ENCODE measurements around the gene COL8A2. TPM values are rescaled to one million over a fixed set of nuclear protein-coding genes. Genes with fewer than 3 reads are reported as not detected.

The COL8A2 gene
- total RNA-seq, 2 donors from 2014 or later = 7.9 to 10.7 TPM

GRCh38 chr1:36091698-36092097 is 33.3 kb downstream of the COL8A2 start:
- Histone ChIP-seq H3K36me3 (peaks cover 4 to 22% of the 10 kb centered on the region in 2 donors), H3K4me3 (no peak overlapping the region), H3K27ac (no peak overlapping the region), H3K27me3 (replicated peaks; ENCODE audit: insufficient read depth) (no peaks in the 10 kb centered on the region), H3K4me1 (replicated peaks) (peaks cover 8% of the 10 kb centered on the region), H3K9me3 (no peaks in the 10 kb centered on the region)
- TF ChIP-seq POLR2AphosphoS5 (IDR thresholded peaks at IDR 0.05) = no peak
- no peak for TF ChIP-seq POLR2A (IDR thresholded peaks at IDR 0.05)
- TF ChIP-seq CTCF (IDR thresholded peaks at IDR 0.05) = no peak
- DNase-seq (ENCODE audit: low spot score) = no peak
- WGBS = 89% methylated on average over 12 of the region's 13 CpGs
- intact Hi-C loops (cut with DNase I) = no loop called here

- Histone ChIP-seq H3K4me1 (replicated peaks) (peaks cover 8% of the 10 kb centered on the region), H3K9me3 (no peaks in the 10 kb centered on the region), H3K27ac (no peak overlapping the region), H3K36me3 (peaks cover 4 to 22% of the 10 kb centered on the region in 2 donors), H3K4me3 (no peak overlapping the region), H3K27me3 (replicated peaks; ENCODE audit: insufficient read depth) (no peaks in the 10 kb centered on the region)
- TF ChIP-seq POLR2AphosphoS5 (IDR thresholded peaks at IDR 0.05) = no peak
- TF ChIP-seq CTCF (IDR thresholded peaks at IDR 0.05) = no peak
- TF ChIP-seq POLR2A (IDR thresholded peaks at IDR 0.05) = no peak
- no peak for DNase-seq (ENCODE audit: low spot score)
- intact Hi-C loops (cut with DNase I) = no loop called here
- 88% methylated on average over 4 of the region's 4 CpGs for WGBS
Observed at GRCh38 chr1:36091141-36091540, 33.9 kb downstream of the COL8A2 start.

- intact Hi-C loops (cut with DNase I) = loop anchor here (2.0 to 5.0 kb wide), 2 partner anchors 159 to 207 kb away; partner anchors contain the start of genes AGO1 and AGO3
- TF ChIP-seq POLR2A (IDR thresholded peaks at IDR 0.05) = no peak
- no peak for TF ChIP-seq POLR2AphosphoS5 (IDR thresholded peaks at IDR 0.05)
- no peak for TF ChIP-seq CTCF (IDR thresholded peaks at IDR 0.05)
- Histone ChIP-seq H3K27ac (peak overlapping the region; percentile 72 to 90), H3K36me3 (peaks cover 2 to 19% of the 10 kb centered on the region in 2 donors), H3K4me3 (peak overlapping the region; percentile 57 to 89), H3K4me1 (replicated peaks) (peaks cover 8% of the 10 kb centered on the region), H3K9me3 (no peaks in the 10 kb centered on the region), H3K27me3 (replicated peaks; ENCODE audit: insufficient read depth) (no peaks in the 10 kb centered on the region)
- no peak for DNase-seq (ENCODE audit: low spot score)
- WGBS = 6% methylated on average over 32 of the region's 32 CpGs
Observed at GRCh38 chr1:36089393-36090121, 35.5 kb downstream of the COL8A2 start.

GRCh38 chr1:36088577-36089392 is 36.2 kb downstream of the COL8A2 start, which contains the start of gene ADPRS:
Gene ADPRS (plus strand): TSS chr1:36088892. CDS start chr1:36088905, 13 bp downstream.
- DNase-seq (ENCODE audit: low spot score) = peak; percentile 84

More at GRCh38 chr1:36088577-36089392, 36.2 kb downstream of the COL8A2 start, which contains the start of gene ADPRS:
- Histone ChIP-seq H3K9me3 (no peaks in the 10 kb centered on the region), H3K27ac (peak within 1 kb of the TSS; percentile 72 to 90), H3K4me3 (peak within 1 kb of the TSS; percentile 57 to 89), H3K27me3 (replicated peaks; ENCODE audit: insufficient read depth) (no peaks in the 10 kb centered on the region), H3K36me3 (peaks cover 2 to 14% of the 10 kb centered on the region in 2 donors), H3K4me1 (replicated peaks) (peaks cover 12% of the 10 kb centered on the region)
- WGBS = under 1% methylated on average over 78 of the region's 84 CpGs
- intact Hi-C loops (cut with DNase I) = loop anchor here (2.0 to 5.0 kb wide), 2 partner anchors 158 to 206 kb away; partner anchors contain the start of genes AGO1 and AGO3
- TF ChIP-seq POLR2A (IDR thresholded peaks at IDR 0.05) = peak; percentile 84
- peak; percentile 96 for TF ChIP-seq POLR2AphosphoS5 (IDR thresholded peaks at IDR 0.05)
- TF ChIP-seq CTCF (IDR thresholded peaks at IDR 0.05) = peak; percentile 93 to 99 (median 99)

Measured in prostate gland (tissue), 2 donors.